Ecto neural progenitor cell (in vitro differentiated cells): ENCODE data around the gene CTIF.

Source experiments
- DNase-seq: peaks from one replicate; pipeline ENCODE4 v3.0.0-alpha.2; 2018; ENCODE audit warnings: low spot score

The CTIF gene

GRCh38 chr18:48901145-48902022 is 362.6 kb downstream of the CTIF start:
- DNase-seq, result peak; percentile 34

GRCh38 chr18:48902023-48902855 is 363.4 kb downstream of the CTIF start:
- DNase-seq, result peak; percentile 44

- DNase-seq, result peak; percentile 39
Observed at GRCh38 chr18:48902856-48903601, 364.2 kb downstream of the CTIF start.

GRCh38 chr18:48904091-48904490 is 365.3 kb downstream of the CTIF start:
- DNase-seq, result peak; percentile 26

GRCh38 chr18:48904847-48905394 is 366.1 kb downstream of the CTIF start:
- DNase-seq, result peak; percentile 8

- DNase-seq, result no peak
Observed at GRCh38 chr18:48905513-48905912, 366.7 kb downstream of the CTIF start.

GRCh38 chr18:48908916-48909315 is 370.1 kb downstream of the CTIF start:
- no peak for DNase-seq

- DNase-seq, result no peak
Observed at GRCh38 chr18:48909721-48910120, 370.9 kb downstream of the CTIF start.

- DNase-seq, result no peak
Observed at GRCh38 chr18:48910972-48911545, 372.2 kb downstream of the CTIF start.
